SU-DHL-6 (cell line): ENCODE measurements around the gene APBB2.

Source experiments
- CTCF ChIP-seq: fragments of 200-600 bp; sonication (generic); IDR thresholded peaks from one replicate; pipeline ENCODE4 v1.5.1; 2017; ENCODE audit warnings: antibody characterized with exemption, mild to moderate bottlenecking, low read length, moderate library complexity; ENCODE audit not compliant: insufficient read depth, poor library complexity, severe bottlenecking
- EZH2phosphoT487 ChIP-seq: fragments of 200-600 bp; sonication (generic), shearing (Covaris generic); conservative IDR thresholded peaks from 2 replicates; pipeline ENCODE4 v1.6.1; 2018; ENCODE audit warnings: mild to moderate bottlenecking, antibody characterized with exemption, low read length, moderate library complexity, mixed read lengths

DNA sequence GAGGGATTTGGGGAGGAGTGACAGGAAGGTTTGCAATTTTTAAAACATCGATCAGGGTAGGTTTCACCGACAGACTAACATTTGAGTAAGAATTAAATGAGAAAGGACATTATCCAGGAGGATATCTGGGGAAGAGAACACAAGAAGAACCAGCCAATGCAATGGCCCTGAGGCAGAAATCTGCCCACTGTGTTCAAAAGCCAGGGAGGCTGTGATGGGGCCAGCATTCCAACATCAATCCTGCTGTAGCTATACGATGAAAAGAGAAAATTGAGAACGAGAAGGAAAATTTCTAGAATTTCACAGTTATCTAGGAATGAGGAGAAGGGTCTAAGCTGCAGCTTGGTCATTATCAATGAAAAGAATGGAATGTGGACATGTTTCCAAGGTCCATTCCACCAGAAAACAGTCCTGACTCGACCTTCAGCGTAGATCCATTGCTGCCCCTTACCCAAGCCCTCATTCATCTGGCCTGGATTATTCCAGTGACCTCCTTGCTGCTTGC lies 84.4 kb downstream of the APBB2 start:
- TF ChIP-seq CTCF: no peak
- TF ChIP-seq EZH2phosphoT487: no peak
